H1 (cell line): ENCODE measurements around the gene TCF20. TPM values are rescaled to one million over a fixed set of nuclear protein-coding genes. Genes with fewer than 3 reads are reported as not detected.

Source experiments
- CTCF ChIA-PET: fragments of 300-600 bp; sonication (Branson Sonifier 250); formaldehyde crosslinking; loops from one replicate; lab custom pipeline; 2021; ENCODE audit not compliant: partially characterized antibody; lab: Charles Lee
- POLR2A ChIA-PET: fragments of 300-600 bp; sonication (Branson Sonifier 250); formaldehyde crosslinking; loops from one replicate; lab custom pipeline; 2021; ENCODE audit warnings: inconsistent platforms; ENCODE audit not compliant: partially characterized antibody; lab: Charles Lee
- DNase-seq, 2 experiments: peaks; one replicate each; pipeline versions ENCODE4 v3.0.0 to v3.0.0-alpha.2; 2010 to 2022; ENCODE audit warnings: low spot score in 2 of 2, low read depth in 1 of 2, mixed read lengths in 1 of 2
- FAIRE-seq: peaks from 2 replicates; lab custom pipeline; 2011; peaks lifted over from hg19 to GRCh38; lab: Jason Lieb, UNC
- H2AFZ ChIP-seq: 2 replicates; pipeline ENCODE4 v1.8.1; 2012; ENCODE audit warnings: low read length, inconsistent platforms
- H2AK5ac ChIP-seq: 2 replicates; pipeline ENCODE4 v1.6.1; 2013; ENCODE audit warnings: low read depth, low read length
- H2BK120ac ChIP-seq: replicated peaks from 2 replicates; pipeline ENCODE3; 2013; ENCODE audit warnings: low read depth, low read length, inconsistent platforms
- H2BK12ac ChIP-seq: 2 replicates; pipeline ENCODE4 v1.6.1; 2013; ENCODE audit warnings: low read depth, low read length
- H2BK15ac ChIP-seq: 2 replicates; pipeline ENCODE4 v1.6.1; 2013; ENCODE audit warnings: low read length
- H2BK20ac ChIP-seq: 2 replicates; pipeline ENCODE4 v1.6.1; 2013; ENCODE audit warnings: low read length
- H2BK5ac ChIP-seq: 2 replicates; pipeline ENCODE4 v1.6.1; 2013; ENCODE audit warnings: low read depth, low read length
- H3K14ac ChIP-seq: 2 replicates; pipeline ENCODE4 v1.6.1; 2013; ENCODE audit warnings: inconsistent platforms; ENCODE audit not compliant: insufficient read length
- H3K18ac ChIP-seq: 2 replicates; pipeline ENCODE4 v1.6.1; 2013; ENCODE audit warnings: low read length; ENCODE audit errors: extremely low read depth
- H3K23ac ChIP-seq: 2 replicates; pipeline ENCODE4 v1.6.1; 2013; ENCODE audit warnings: inconsistent platforms; ENCODE audit not compliant: insufficient read length
- H3K23me2 ChIP-seq: 2 replicates; pipeline ENCODE4 v1.6.1; 2013; ENCODE audit warnings: low read depth, low read length
- H3K27ac ChIP-seq: 2 replicates; pipeline ENCODE4 v1.6.1; 2011; ENCODE audit warnings: low read depth, low read length, inconsistent platforms
- H3K27me3 ChIP-seq, 4 experiments: replicated peaks in 1 of 4; 1 replicate in 1 of 4; 2 replicates in 3 of 4; pipeline versions ENCODE4 v1.6.1 to v1.8.1; 2011 to 2013; ENCODE audit warnings: low read length in 3 of 4, mild to moderate bottlenecking in 3 of 4, inconsistent platforms in 2 of 4, mixed read lengths in 2 of 4, moderate library complexity in 1 of 4; ENCODE audit not compliant: control insufficient read depth in 3 of 4, insufficient read depth in 3 of 4; ENCODE audit errors: extremely low read depth in 1 of 4
- H3K36me3 ChIP-seq, 4 experiments: 2 replicates each; pipeline versions ENCODE4 v1.6.1 to v1.8.1; 2011 to 2013; ENCODE audit warnings: mild to moderate bottlenecking in 4 of 4, low read length in 3 of 4, moderate library complexity in 2 of 4, control low read depth in 1 of 4, inconsistent platforms in 1 of 4; ENCODE audit not compliant: insufficient read depth in 4 of 4, control insufficient read depth in 2 of 4
- H3K4ac ChIP-seq: replicated peaks from 2 replicates; pipeline ENCODE3; 2013; ENCODE audit warnings: low read length, low read depth, mixed read lengths, inconsistent platforms; ENCODE audit not compliant: insufficient read length
- H3K4me1 ChIP-seq, 4 experiments: replicated peaks in 1 of 4; 1 replicate in 1 of 4; 2 replicates in 3 of 4; pipeline versions ENCODE4 v1.6.1 to v1.8.1; 2011 to 2013; ENCODE audit warnings: low read length in 3 of 4, inconsistent platforms in 2 of 4, mixed read lengths in 1 of 4; ENCODE audit not compliant: insufficient read depth in 4 of 4, control insufficient read depth in 3 of 4
- H3K4me2 ChIP-seq, 2 experiments: 2 replicates each; pipeline versions ENCODE4 v1.6.1 to v1.8.1; 2011 to 2013; ENCODE audit warnings: low read depth in 2 of 2, low read length in 2 of 2, control low read depth in 1 of 2, inconsistent platforms in 1 of 2, mild to moderate bottlenecking in 1 of 2; ENCODE audit not compliant: insufficient read depth in 1 of 2
- H3K4me3 ChIP-seq, 4 experiments: fragments of 200-600, 300-600 bp in 1 of 4; sonication (generic), shearing (Covaris generic), sonication (Bioruptor Twin) in 1 of 4; 2 replicates each; pipeline versions ENCODE4 v1.5.1 to v1.8.1; 2011 to 2016; ENCODE audit warnings: low read length in 4 of 4, low read depth in 3 of 4, control low read depth in 2 of 4, inconsistent platforms in 2 of 4, mild to moderate bottlenecking in 2 of 4, mixed read lengths in 1 of 4, moderate library complexity in 1 of 4; ENCODE audit not compliant: insufficient read depth in 2 of 4; ENCODE audit errors: extremely low read depth in 1 of 4
- H3K56ac ChIP-seq: replicated peaks from 2 replicates; pipeline ENCODE3; 2013; ENCODE audit warnings: low read depth, mild to moderate bottlenecking, mixed read lengths, low read length, inconsistent platforms; ENCODE audit not compliant: insufficient read length
- H3K79me1 ChIP-seq: 2 replicates; pipeline ENCODE4 v1.6.1; 2013; ENCODE audit warnings: low read depth, low read length, control low read depth
- H3K79me2 ChIP-seq, 2 experiments: 2 replicates each; pipeline versions ENCODE4 v1.6.1 to v1.8.1; 2012 to 2013; ENCODE audit warnings: low read length in 2 of 2, mild to moderate bottlenecking in 2 of 2, inconsistent platforms in 1 of 2; ENCODE audit not compliant: insufficient read depth in 2 of 2, control insufficient read depth in 1 of 2
- H3K9ac ChIP-seq, 4 experiments: replicated peaks in 1 of 4; 1 replicate in 1 of 4; 2 replicates in 3 of 4; pipeline versions ENCODE4 v1.6.1 to v1.8.1; 2011 to 2013; ENCODE audit warnings: low read depth in 3 of 4, low read length in 3 of 4, control low read depth in 2 of 4, mild to moderate bottlenecking in 2 of 4, moderate library complexity in 2 of 4, inconsistent platforms in 1 of 4; ENCODE audit errors: extremely low read depth in 1 of 4
- H3K9me3 ChIP-seq, 2 experiments: 2 replicates each; pipeline versions ENCODE4 v1.6.1 to v1.8.1; 2012 to 2013; ENCODE audit warnings: mild to moderate bottlenecking in 2 of 2, moderate library complexity in 2 of 2, control low read depth in 1 of 2, inconsistent platforms in 1 of 2, low read depth in 1 of 2, low read length in 1 of 2, mixed read lengths in 1 of 2; ENCODE audit not compliant: insufficient read depth in 2 of 2
- H4K20me1 ChIP-seq, 2 experiments: replicated peaks in 1 of 2; 2 replicates each; pipeline versions ENCODE3 to v1.8.1; 2011 to 2013; ENCODE audit warnings: inconsistent platforms in 2 of 2, low read length in 2 of 2, mild to moderate bottlenecking in 1 of 2; ENCODE audit not compliant: insufficient read depth in 2 of 2, control insufficient read depth in 1 of 2
- H4K5ac ChIP-seq: 2 replicates; pipeline ENCODE4 v1.6.1; 2013; ENCODE audit warnings: low read length, low read depth, mixed read lengths, inconsistent platforms; ENCODE audit not compliant: insufficient read length
- H4K8ac ChIP-seq: 2 replicates; pipeline ENCODE4 v1.8.0; 2013; ENCODE audit warnings: mild to moderate bottlenecking, moderate library complexity, low read length, inconsistent platforms; ENCODE audit not compliant: insufficient read depth; ENCODE audit errors: extremely low read depth
- H4K91ac ChIP-seq: replicated peaks from 2 replicates; pipeline ENCODE3; 2013; ENCODE audit warnings: low read length, mixed read lengths, inconsistent platforms; ENCODE audit not compliant: insufficient read length
- GTF2F1 ChIP-seq: IDR thresholded peaks from 2 replicates; pipeline ENCODE4 v1.6.1; 2012; ENCODE audit warnings: low read depth, low read length, improper control_type of control experiment, borderline replicate concordance
- WGBS, 2 experiments: shearing (Covaris generic) in 1 of 2; methylation state at CpG; one replicate each; pipeline versions ENCODE4 v1.1.6 to v1.1.7; 2013 to 2015; ENCODE audit warnings: low lambda C conversion rate in 2 of 2, mixed read lengths in 2 of 2, inconsistent platforms in 1 of 2, low coverage in 1 of 2, missing lambda C conversion rate in 1 of 2; ENCODE audit not compliant: insufficient replicate concordance in 2 of 2, insufficient coverage in 1 of 2, insufficient read length in 1 of 2; ENCODE audit errors: extremely low coverage in 1 of 2, missing lambda C conversion rate in 1 of 2; 5-methylcytosine and 5-hydroxymethylcytosine counted together
- polyA plus RNA-seq, 7 experiments: library from polyadenylated mRNA; depleted of rRNA in 3 of 7; stranded (reverse) in 5 of 7; unstranded in 2 of 7; fragments of >200 nt in 5 of 7; fragments of 200-250 nt in 2 of 7; gene quantifications; 1 replicate in 5 of 7; 2 replicates in 1 of 7; 4 replicates in 1 of 7; pipeline versions ENCODE4 v1.2.1 to v1.2.3, GENCODE V29; 2011 to 2013; ENCODE audit warnings: missing spikeins in 2 of 7, mixed read lengths in 2 of 7
- total RNA-seq: library from RNA; stranded (reverse); fragmentation: NEBNext Ultra II Directional; extraction: Animal tissue kit (Norgen Biotek cat#: 25700); gene quantifications from 2 replicates; pipeline ENCODE4 v1.2.1, GENCODE V29; 2021

TCF20 gene
- total and polyA plus RNA-seq, 2 of the 8 experiments (the other 6 are each of a cell fraction or from before 2014, with no cell fraction given), result 22.0 to 79.8 TPM

GRCh38 chr22:42257386-42257785, 13.1 kb downstream of the TCF20 start:
- Histone ChIP-seq H2AFZ (no peak overlapping the region), H4K20me1 (peaks cover 48 to 57% of the 10 kb centered on the region in 2 experiments), H3K14ac (no peak overlapping the region), H3K23ac (no peak overlapping the region), H4K5ac (no peak overlapping the region), H2BK15ac (no peak overlapping the region), H2BK20ac (no peak overlapping the region), H3K23me2 (no peaks in the 10 kb centered on the region), H3K9ac (no peak overlapping the region), H2BK12ac (no peak overlapping the region), H3K9me3 (no peaks in the 10 kb centered on the region), H2BK5ac (no peak overlapping the region), H3K27ac (no peak overlapping the region), H3K4me3 (no peak overlapping the region), H3K36me3 (no peaks in the 10 kb centered on the region), H2AK5ac (no peak overlapping the region), H4K8ac (no peak overlapping the region), H3K18ac (no peak overlapping the region), H3K79me2 (peaks cover 12 to 89% of the 10 kb centered on the region in 2 experiments), H3K4me1 (no peaks in the 10 kb centered on the region), H3K56ac (no peak overlapping the region), H3K27me3 (peaks cover 5 to 41% (median 16%) of the 10 kb centered on the region in 4 experiments), H2BK120ac (no peak overlapping the region), H3K4me2 (no peak overlapping the region), H3K4ac (no peak overlapping the region), H3K79me1 (peaks cover 12% of the 10 kb centered on the region), H4K91ac (no peak overlapping the region)
- no peak for FAIRE-seq
- DNase-seq, result no peak
- CTCF ChIA-PET, result interaction anchor here (1.8 kb wide), 1 partner anchor 25 kb away, joined by 6 read pairs; no protein-coding TSS in a partner anchor
- WGBS, 2 experiments, result 86% methylated on average over 2 of the region's 2 CpGs; no CpG with 5 or more reads in 1 of the 2 experiments
- POLR2A ChIA-PET, result no interaction called here
- no peak for TF ChIP-seq GTF2F1
